NOMO-1 (cell line): ENCODE measurements around the gene OR6J1.
A peak's percentile ranks its signal among the peaks of the same experiment; 100 is the strongest.
"Not testable (repeated sequence)": the region's sequence is repeated elsewhere in the genome, so short reads cannot be mapped to it uniquely, and the experiment has no call there.

Source experiments
- DNase-seq, 2 experiments: peaks; one replicate each; lab custom pipeline; 2025; ENCODE audit not compliant: unreplicated experiment in 2 of 2; lab: John Stamatoyannopoulos, UW

OR6J1 gene

GRCh38 chr14:22651586-22651985 lies 7.4 kb upstream of the OR6J1 start:
- no peak for DNase-seq

DNA sequence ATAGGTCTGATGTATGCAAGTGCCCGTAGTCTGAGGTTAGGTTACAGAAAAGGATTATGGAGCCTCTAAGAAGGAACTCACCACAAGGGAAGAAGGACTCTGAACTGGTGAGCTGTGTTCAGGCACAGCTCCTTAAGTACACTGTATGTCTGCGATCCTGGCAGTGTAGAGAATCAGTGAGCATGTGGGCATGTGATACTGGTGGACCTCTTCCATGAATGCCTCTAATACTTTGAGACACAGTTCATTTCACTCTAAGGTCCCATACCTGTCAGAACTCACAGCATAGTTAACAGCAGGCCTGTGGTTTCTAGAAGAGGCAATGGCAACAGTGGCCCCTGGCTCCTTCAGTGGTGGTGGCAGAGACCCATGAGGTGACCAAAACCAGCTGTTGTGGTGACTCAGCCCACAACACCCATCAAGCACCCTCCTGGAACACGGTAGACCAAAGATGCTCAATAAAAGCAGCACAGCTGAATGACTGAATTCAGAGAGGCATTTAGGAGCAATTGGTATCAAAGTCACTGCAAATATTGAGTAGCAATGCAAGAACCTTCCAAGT lies 6.9 kb upstream of the OR6J1 start:
- DNase-seq: no peak

GRCh38 chr14:22650046-22650739 lies 6.0 kb upstream of the OR6J1 start:
- no peak for DNase-seq

- no peak for DNase-seq
Observed at GRCh38 chr14:22648506-22648905, 4.4 kb upstream of the OR6J1 start.

DNA sequence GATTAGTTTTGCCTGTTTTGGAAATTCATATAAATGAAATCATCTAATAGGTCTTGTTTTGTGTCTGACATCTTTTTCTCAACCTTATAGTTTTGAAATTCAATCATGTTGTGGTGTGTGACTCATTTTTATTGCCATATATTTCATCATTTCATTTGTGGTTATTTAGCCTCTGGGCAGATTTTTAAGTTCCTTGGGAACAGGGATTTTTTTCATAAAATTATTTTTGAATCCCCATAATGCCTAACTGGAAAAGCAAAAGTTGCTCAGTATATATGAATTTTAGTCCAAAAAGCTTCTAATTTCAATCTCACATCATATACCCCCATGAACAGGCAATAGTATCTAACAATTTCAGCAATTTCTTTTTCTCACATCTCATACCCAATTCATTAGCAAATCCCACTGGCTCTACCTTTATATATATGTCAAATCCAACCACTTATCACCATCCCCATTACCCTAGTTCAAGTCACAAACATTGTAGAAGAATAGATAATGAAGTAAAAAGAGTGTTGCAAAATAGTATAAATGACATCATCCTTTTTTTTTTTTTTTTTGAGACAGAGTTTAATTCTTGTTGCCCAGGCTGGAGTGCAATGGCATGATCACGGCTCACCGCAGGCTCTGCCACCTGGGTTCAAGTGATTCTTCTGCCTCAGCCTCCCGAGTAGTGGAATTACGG lies 2.6 kb upstream of the OR6J1 start:
- peak; percentile 23 to 64 for DNase-seq

DNA sequence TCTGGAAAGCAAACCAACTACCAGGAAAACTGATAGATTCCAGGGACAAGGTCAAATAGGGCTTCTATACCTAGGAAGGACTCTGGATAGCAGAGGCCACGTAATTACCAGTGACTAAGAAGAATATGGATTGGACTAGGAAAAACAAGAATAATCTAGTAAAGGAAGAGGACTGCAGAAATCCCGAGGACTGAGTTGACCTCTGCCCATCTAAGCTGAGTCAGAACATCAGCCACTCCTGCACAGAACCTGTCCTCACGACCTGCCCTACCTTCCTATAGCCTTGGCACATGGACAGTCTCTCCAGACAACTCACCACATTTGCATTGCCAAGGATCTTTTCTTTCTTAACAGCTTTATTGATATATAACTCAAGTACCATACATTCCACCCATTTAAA lies 2.3 kb downstream of the OR6J1 start:
- DNase-seq: no peak

GRCh38 chr14:22640192-22640591 lies 4.0 kb downstream of the OR6J1 start:
- no peak for DNase-seq

DNA sequence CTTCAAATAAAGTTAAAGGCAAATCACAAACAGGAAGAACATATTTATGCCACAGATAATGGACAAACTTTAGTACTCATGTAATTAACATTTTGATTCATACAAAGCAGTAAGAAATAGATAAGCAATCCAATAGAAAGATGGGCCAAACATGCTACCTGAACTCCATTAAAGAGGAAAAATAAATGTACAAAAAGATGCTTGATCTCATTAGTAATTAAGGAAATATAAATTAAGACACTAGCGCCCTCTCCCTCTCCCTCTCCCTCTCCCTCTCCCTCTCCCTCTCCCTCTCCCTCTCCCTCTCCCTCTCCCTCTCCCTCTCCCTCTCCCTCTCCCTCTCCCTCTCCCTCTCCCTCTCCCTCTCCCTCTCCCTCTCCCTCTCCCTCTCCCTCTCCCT lies 8.2 kb downstream of the OR6J1 start:
- DNase-seq: not testable (repeated sequence)

DNA sequence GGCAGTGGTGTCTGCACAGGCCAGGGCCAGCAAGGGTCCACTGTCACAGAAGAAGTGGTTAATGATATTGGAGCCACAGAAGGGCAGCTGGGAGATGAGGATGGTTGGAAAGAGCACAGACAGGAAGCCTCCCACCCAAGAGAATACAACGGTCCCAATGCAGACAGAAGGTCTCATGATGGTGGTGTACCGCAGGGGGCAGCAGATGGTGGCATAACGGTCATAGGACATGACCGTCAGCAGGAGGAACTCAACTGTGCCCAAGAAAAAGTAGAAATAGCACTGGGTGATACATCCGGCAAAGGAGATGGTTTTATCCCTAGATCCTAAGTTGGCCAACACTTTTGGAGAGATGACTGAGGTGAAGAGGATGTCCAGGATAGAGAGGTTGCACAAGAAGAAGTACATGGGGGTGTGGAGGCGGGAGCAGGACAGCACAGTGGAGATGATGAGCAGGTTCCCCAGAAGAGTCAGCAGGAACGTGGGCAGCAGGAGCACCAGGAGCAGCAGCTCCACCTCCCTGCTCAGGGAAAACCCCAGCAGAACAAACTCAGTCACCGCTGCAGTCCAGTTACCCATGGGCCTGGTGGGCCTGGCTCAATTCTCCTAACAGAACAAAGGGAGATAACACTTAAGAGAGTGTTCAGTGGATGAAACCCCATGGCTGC lies 9.8 kb downstream of the OR6J1 start:
- DNase-seq: no peak

DNA sequence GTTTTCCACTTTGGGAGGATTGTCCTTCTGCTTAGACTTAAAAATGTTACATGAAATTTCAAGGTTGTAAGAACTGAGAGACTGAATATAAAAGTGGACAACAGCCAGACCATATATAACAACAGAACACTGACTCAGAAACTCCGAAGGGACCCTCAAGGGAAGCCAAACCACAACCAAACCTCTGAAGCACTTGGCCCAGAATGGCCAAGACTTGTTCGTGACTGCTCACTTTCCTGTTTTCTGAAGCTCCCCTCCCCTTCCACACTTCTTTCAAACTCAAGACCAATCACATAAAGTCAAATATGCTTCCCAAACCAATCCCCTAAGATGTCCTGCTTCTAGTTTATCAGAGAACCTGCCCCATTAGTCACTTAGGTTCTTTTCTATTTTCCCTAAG lies 13.7 kb downstream of the OR6J1 start:
- no peak for DNase-seq

DNA sequence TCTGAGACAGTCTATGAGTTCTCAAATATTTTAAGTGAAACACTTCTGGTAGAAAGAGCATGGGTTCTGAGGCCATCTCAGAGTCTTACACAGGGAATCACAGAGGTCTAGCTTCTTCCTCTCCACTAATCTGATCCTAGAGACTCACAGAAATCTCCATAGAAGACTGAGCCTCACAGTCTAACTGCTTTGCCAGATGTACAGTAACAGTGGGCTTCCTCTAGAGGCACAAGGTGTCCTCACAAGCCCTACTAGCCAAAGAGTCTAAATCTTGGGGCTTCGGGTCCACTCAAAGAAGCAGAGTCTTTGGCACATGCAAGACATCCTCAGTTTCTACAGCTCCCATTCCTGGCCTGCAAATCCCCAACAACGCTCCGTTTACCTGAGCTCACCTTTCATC lies 14.1 kb downstream of the OR6J1 start:
- DNase-seq: no peak

GRCh38 chr14:22629361-22629760 lies 14.8 kb downstream of the OR6J1 start:
- no peak for DNase-seq

DNA sequence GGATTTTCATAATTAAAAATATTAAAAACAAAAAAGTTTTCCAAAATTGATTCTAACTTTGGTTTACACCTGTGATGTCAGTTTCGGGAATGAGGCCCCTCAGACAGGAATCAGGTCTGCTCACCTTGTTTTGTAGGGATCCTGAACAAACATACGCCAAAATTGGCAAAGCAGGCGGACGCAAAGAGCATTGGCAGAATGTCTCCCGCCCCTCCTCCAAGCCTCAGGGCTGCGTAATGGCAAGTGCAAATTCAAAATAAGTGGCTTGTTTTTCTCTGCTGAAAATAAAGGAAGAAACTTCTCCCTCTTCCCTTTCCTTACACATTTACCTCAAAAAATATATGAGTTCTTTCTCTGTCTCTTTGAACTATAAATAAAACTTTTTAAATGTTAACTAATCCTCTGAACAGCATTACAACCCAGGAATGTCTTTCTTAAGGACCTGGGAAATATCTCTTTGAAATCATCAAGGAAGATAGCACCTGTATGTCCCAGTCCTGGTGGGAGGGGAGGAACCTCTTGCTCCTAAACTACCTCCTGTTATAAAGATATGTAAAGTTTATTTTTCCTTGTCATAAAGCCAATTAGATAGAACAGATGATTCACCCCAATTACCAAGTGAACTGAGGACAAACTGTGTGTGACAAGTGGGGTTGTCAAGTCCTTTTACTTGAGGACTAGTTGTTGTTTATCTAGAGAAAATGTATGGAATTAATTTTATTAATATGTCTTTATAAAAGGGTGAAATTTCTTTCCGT lies 16.5 kb downstream of the OR6J1 start:
- DNase-seq: no peak

DNA sequence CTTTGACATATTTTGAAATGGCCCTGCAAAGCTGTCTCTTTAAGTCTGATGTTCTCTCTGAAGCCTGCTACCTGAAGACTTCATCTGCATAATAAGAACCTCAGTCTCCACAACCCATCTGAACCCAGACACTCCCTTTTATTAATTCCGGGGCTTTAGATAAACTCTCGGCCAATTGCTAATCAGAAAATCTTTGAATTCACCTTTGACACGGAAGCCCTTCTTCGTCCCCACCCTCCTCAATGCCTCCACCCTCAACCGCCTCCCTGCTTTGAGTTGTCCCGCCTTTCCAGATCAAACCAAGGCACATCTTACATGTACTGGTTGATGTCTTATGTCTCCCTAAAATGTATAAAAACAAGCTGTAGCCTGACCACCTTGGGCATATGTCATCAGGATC lies 17.6 kb downstream of the OR6J1 start:
- DNase-seq: no peak

DNA sequence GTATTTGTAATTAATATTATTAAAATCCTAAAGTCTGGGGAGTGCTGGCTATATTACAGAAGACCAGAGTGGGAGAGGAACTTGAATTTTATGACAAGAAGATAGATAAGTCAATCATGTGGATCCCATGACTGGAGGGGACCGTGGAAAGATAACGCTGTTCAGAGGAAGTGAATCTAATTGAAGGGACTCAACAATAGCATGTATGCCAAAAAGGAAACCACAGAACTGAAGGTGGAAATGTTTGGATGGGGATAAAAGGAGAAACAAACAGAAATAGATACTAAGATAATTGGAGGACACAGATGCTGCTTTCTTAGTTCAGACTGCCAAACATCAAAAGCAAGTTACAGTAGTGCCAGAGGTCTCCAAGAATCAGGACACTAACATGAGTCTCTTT lies 21.1 kb downstream of the OR6J1 start:
- peak; percentile 9 to 75 for DNase-seq

- DNase-seq: no peak
Observed at GRCh38 chr14:22622255-22622654, 21.9 kb downstream of the OR6J1 start.

DNA sequence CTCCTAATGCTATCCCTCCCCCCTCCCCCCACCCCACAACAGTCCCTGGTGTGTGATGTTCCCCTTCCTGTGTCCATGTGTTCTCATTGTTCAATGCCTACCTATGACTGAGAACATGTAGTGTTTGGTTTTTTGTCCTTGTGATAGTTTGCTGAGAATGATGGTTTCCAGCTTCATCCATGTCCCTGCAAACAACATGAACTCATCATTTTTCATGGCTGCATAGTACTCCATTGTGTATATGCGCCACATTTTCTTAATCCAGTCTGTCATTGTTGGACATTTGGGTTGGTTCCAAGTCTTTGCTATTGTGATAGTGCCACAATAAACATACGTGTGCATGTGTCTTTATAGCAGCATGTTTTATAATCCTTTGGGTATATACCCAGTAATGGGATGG lies 28.4 kb downstream of the OR6J1 start:
- not testable (repeated sequence) for DNase-seq

DNA sequence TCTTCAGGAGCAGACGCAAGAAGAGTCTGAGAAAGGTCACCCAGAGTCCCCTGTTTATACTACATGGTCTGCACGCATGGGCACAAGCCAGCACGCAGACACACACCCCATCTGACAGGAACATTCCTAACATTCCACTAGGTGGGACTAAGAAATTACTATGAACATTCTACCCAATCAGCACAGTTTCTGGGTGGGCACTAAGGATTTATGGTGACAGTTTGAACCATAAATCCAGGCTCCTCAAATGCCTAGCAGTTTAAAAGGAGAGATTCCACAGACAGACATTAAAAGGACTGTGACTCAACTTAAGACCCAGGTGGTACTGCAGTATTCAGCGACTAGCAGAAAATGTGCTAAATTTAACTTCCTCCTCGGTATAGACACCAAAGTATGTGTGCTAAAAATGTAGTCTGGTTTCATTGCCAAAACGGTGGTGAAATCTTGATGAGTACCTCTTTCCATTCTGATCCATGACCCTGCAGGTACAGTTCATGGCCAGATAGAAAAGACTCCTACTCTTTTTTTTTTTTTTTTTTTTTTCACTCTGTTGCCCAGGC lies 29.8 kb downstream of the OR6J1 start:
- DNase-seq: peak; percentile 26 to 57

DNA sequence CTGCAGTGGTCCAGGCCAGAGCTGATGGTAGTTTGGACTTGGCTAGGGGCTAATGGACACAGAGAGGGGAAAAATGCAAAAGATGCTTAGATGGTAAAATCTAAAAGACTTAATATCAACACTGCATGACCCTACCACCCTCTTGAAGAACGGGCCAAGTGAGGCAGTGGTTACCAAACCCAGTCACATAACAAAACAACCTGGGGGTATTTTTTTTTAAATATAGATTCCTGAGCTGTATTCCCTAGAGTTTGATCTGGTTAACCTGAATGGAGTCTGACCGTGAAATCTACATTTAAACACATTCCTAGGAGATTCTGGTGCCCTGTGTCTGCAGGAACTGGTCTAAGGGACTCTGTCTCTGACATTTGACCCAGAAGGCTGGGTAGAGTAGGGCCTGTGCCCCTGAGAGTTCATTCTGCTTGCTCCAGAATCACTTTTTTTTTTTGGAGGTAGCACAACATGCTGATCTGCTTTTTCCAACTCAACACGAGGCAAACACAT lies 30.4 kb downstream of the OR6J1 start:
- DNase-seq: no peak

DNA sequence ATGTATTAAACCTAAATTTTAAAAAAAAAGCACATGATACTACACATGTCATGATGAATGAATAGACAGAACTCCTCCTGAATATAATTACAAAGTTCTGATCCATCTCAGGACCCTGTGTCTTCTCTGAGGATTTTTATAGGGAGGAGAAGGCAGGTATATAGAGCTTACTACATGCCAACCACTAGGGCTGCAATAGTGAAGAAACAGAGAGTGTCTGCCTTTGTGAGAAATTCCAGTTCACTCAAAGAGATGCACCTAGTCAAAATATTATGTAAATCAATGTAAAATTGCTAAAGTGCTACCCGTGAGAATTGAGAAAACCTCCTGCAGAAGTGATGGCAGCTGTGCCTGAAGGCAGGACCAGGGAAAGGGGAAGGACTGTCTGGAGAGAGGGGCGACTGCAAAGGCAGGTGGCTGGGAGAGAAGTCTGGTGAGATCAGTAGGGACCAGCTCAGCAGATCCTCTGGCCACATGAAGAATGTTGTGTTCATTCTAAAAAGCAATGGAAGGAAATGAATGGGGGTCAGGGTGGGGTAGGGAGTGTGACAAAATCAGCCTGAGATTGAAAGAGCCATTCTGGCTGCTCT lies 31.0 kb downstream of the OR6J1 start:
- no peak for DNase-seq
